Measurements from ENCODE around the gene STARD13. TPM values are rescaled to one million over a fixed set of nuclear protein-coding genes. Genes with fewer than 3 reads are reported as not detected.

Gene STARD13
- total RNA-seq, 6 experiments from 2014 or later: 27.9 to 38.3 (median 34.5) TPM

- TF ChIP-seq CTCF (IDR thresholded peaks at IDR 0.05): no peak
- H3K9me3 Mint-ChIP-seq: no peaks in the 10 kb centered on the region
- H3K27ac Mint-ChIP-seq: peak overlapping the region; percentile 55; the same call in 1 of the 2 replicates
- no peak for DNase-seq
- H3K27me3 Mint-ChIP-seq (ENCODE audit: insufficient read depth): peaks cover 3% of the 10 kb centered on the region
- peaks cover 51% of the 10 kb centered on the region for H3K4me1 Mint-ChIP-seq (ENCODE audit: low read depth)
- peaks cover 48% of the 10 kb centered on the region for H3K36me3 Mint-ChIP-seq (ENCODE audit: low read depth)
- no peak overlapping the region; the same call in 1 of the 2 replicates for H3K4me3 Mint-ChIP-seq
Observed at GRCh38 chr13:33154911-33155310, 130.6 kb downstream of the STARD13 start.

GRCh38 chr13:33153421-33154404 lies 131.8 kb downstream of the STARD13 start:
- DNase-seq: peak; percentile 28
- Mint-ChIP-seq H3K27ac (peak overlapping the region; percentile 65; the same call in 1 of the 2 replicates), H3K4me1 (ENCODE audit: low read depth) (peaks cover 59% of the 10 kb centered on the region), H3K9me3 (no peaks in the 10 kb centered on the region), H3K4me3 (no peak overlapping the region), H3K36me3 (ENCODE audit: low read depth) (peaks cover 52% of the 10 kb centered on the region), H3K27me3 (ENCODE audit: insufficient read depth) (peaks cover 3% of the 10 kb centered on the region)
- no peak for TF ChIP-seq CTCF (IDR thresholded peaks at IDR 0.05)

GRCh38 chr13:33152389-33152788 lies 133.2 kb downstream of the STARD13 start:
- Mint-ChIP-seq H3K27ac (no peak overlapping the region), H3K27me3 (ENCODE audit: insufficient read depth) (peaks cover 3% of the 10 kb centered on the region; the same call in 1 of the 2 replicates), H3K4me1 (ENCODE audit: low read depth) (peaks cover 73% of the 10 kb centered on the region), H3K4me3 (no peak overlapping the region), H3K36me3 (ENCODE audit: low read depth) (peaks cover 51% of the 10 kb centered on the region), H3K9me3 (no peaks in the 10 kb centered on the region)
- TF ChIP-seq CTCF (IDR thresholded peaks at IDR 0.05): no peak
- DNase-seq: no peak

- no peak for TF ChIP-seq CTCF (IDR thresholded peaks at IDR 0.05)
- Mint-ChIP-seq H3K4me3 (no peak overlapping the region), H3K9me3 (no peaks in the 10 kb centered on the region), H3K27ac (no peak overlapping the region; the same call in 1 of the 2 replicates), H3K27me3 (ENCODE audit: insufficient read depth) (peaks cover 3% of the 10 kb centered on the region; the same call in 1 of the 2 replicates), H3K4me1 (ENCODE audit: low read depth) (peaks cover 74% of the 10 kb centered on the region), H3K36me3 (ENCODE audit: low read depth) (peaks cover 48% of the 10 kb centered on the region)
- DNase-seq: no peak
Observed at GRCh38 chr13:33150662-33151061, 134.9 kb downstream of the STARD13 start.

- TF ChIP-seq CTCF (IDR thresholded peaks at IDR 0.05): no peak
- Mint-ChIP-seq H3K36me3 (ENCODE audit: low read depth) (peaks cover 51% of the 10 kb centered on the region), H3K4me3 (no peak overlapping the region), H3K4me1 (ENCODE audit: low read depth) (peaks cover 72% of the 10 kb centered on the region), H3K27ac (no peak overlapping the region; the same call in 1 of the 2 replicates), H3K27me3 (ENCODE audit: insufficient read depth) (peaks cover 3% of the 10 kb centered on the region; the same call in 1 of the 2 replicates), H3K9me3 (no peaks in the 10 kb centered on the region)
- no peak for DNase-seq
Observed at GRCh38 chr13:33150126-33150525, 135.4 kb downstream of the STARD13 start.
